NCI-H2227 treated with DMSO at 0.1 percent for 48 hours (cell line): ENCODE results near the gene SERAC1.

Experiments
- DNase-seq: peaks from one replicate; lab custom pipeline; 2025; lab: John Stamatoyannopoulos, UW

Gene SERAC1

GRCh38 chr6:158076548-158076947, 91.5 kb downstream of the SERAC1 start:
- no peak for DNase-seq

GRCh38 chr6:158073776-158074175, 94.3 kb downstream of the SERAC1 start:
- DNase-seq = no peak

GRCh38 chr6:158072083-158072721, 95.9 kb downstream of the SERAC1 start:
- peak; percentile 28 for DNase-seq

- no peak for DNase-seq
Measured at GRCh38 chr6:158071121-158072082, 96.7 kb downstream of the SERAC1 start.

- no peak for DNase-seq
Measured at GRCh38 chr6:158070513-158070912, 97.5 kb downstream of the SERAC1 start.

GRCh38 chr6:158069800-158070195, 98.3 kb downstream of the SERAC1 start:
- no peak for DNase-seq

GRCh38 chr6:158068893-158069799, 98.9 kb downstream of the SERAC1 start:
- DNase-seq = no peak

- DNase-seq = no peak
Measured at GRCh38 chr6:158068156-158068892, 99.7 kb downstream of the SERAC1 start.

GRCh38 chr6:158067436-158068015, 100.5 kb downstream of the SERAC1 start:
- DNase-seq = no peak

- no peak for DNase-seq
Measured at GRCh38 chr6:158066136-158066781, 101.8 kb downstream of the SERAC1 start.

GRCh38 chr6:158064725-158065251, 103.3 kb downstream of the SERAC1 start:
- no peak for DNase-seq

GRCh38 chr6:158063736-158064135, 104.3 kb downstream of the SERAC1 start:
- DNase-seq = no peak

GRCh38 chr6:158061709-158062461, 106.2 kb downstream of the SERAC1 start:
- DNase-seq = no peak

- DNase-seq = no peak
Measured at GRCh38 chr6:158061361-158061708, 106.7 kb downstream of the SERAC1 start.

GRCh38 chr6:158060455-158061360, 107.4 kb downstream of the SERAC1 start:
- DNase-seq = no peak
